ENCODE data around the gene PADI2. TPM values are rescaled to one million over a fixed set of nuclear protein-coding genes. Genes with fewer than 3 reads are reported as not detected.
A peak's percentile ranks its signal among the peaks of the same experiment; 100 is the strongest.

Gene PADI2
- total and polyA plus RNA-seq, 2 of the 8 experiments (the other 6 are each of a cell fraction or from before 2014, with no cell fraction given) = 1.6 to 7.5 TPM

DNA sequence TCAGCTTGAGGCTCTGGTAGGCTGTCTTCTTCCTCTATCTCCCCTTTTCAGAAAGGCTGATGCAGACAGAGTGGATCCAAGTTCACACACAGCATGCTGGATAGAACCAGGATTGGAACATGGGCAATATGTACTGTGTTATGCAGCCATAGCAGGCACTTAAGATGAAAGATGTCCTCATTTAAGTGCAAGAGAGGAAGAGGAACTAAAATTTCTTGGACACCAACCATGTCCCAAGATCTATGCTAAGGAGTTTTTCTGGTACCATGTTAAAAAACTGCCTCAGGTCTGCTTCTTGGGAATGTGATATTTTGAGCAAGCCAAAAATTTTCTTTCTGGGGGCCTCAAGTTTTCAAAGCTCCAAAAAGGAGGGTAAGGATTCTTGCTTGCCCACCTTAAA is 66.6 kb downstream of the PADI2 start:
- no peak for DNase-seq (ENCODE audit: low read depth in 1 of 2, low spot score in 2 of 2)
- Histone ChIP-seq H3K79me2 (ENCODE audit: control insufficient read depth in 1 of 2, insufficient read depth in 2 of 2, low read length in 2 of 2) (peaks cover 10 to 42% of the 10 kb centered on the region in 2 experiments), H3K56ac (replicated peaks; ENCODE audit: insufficient read length, low read depth, low read length) (no peak overlapping the region), H3K4ac (replicated peaks; ENCODE audit: insufficient read length, low read depth, low read length) (no peak overlapping the region), H3K14ac (ENCODE audit: insufficient read length) (no peak overlapping the region), H2BK12ac (ENCODE audit: low read depth, low read length) (no peak overlapping the region), H2AK5ac (ENCODE audit: low read depth, low read length) (no peak overlapping the region), H3K4me1 (replicated peaks in 1 of 4; ENCODE audit: control insufficient read depth in 3 of 4, insufficient read depth in 4 of 4, low read length in 3 of 4) (peaks cover 0 to 7% (median 0%) of the 10 kb centered on the region in 4 experiments; a peak in 1 of 7 replicates), H3K4me2 (ENCODE audit: insufficient read depth in 1 of 2, low read depth in 2 of 2, low read length in 2 of 2) (peak overlapping the region; percentile 90 to 91; a peak in 2 of 4 replicates), H4K8ac (ENCODE audit: extremely low read depth, insufficient read depth, low read length) (no peak overlapping the region), H3K23ac (ENCODE audit: insufficient read length) (no peak overlapping the region), H3K4me3 (ENCODE audit: extremely low read depth in 1 of 4, insufficient read depth in 2 of 4, low read depth in 3 of 4, low read length in 4 of 4) (peak overlapping the region in 3 of 4 experiments; percentile 83 to 92 (median 87); a peak in 4 of 8 replicates), H4K91ac (replicated peaks; ENCODE audit: insufficient read length, low read length) (no peak overlapping the region), H3K9ac (replicated peaks in 1 of 4; ENCODE audit: extremely low read depth in 1 of 4, low read depth in 3 of 4, low read length in 3 of 4) (no peak overlapping the region; a peak in 1 of 7 replicates), H2BK120ac (replicated peaks; ENCODE audit: low read depth, low read length) (no peak overlapping the region), H3K27ac (ENCODE audit: low read depth, low read length) (no peak overlapping the region), H2BK5ac (ENCODE audit: low read depth, low read length) (no peak overlapping the region), H3K79me1 (ENCODE audit: low read depth, low read length) (peaks cover 5% of the 10 kb centered on the region; the same call in 1 of the 2 replicates), H2BK15ac (ENCODE audit: low read length) (no peak overlapping the region), H3K18ac (ENCODE audit: extremely low read depth, low read length) (no peak overlapping the region), H3K27me3 (replicated peaks in 1 of 4; ENCODE audit: control insufficient read depth in 3 of 4, extremely low read depth in 1 of 4, insufficient read depth in 3 of 4, low read length in 3 of 4) (no peaks in the 10 kb centered on the region), H3K23me2 (ENCODE audit: low read depth, low read length) (peaks cover 5% of the 10 kb centered on the region), H4K20me1 (replicated peaks in 1 of 2; ENCODE audit: control insufficient read depth in 1 of 2, insufficient read depth in 2 of 2, low read length in 2 of 2) (no peaks in the 10 kb centered on the region), H3K36me3 (ENCODE audit: control insufficient read depth in 2 of 4, insufficient read depth in 4 of 4, low read length in 3 of 4) (peaks cover 0 to 10% (median 6%) of the 10 kb centered on the region in 4 experiments; a peak in 6 of 8 replicates), H2BK20ac (ENCODE audit: low read length) (no peak overlapping the region), H3K9me3 (ENCODE audit: insufficient read depth in 2 of 2, low read depth in 1 of 2, low read length in 1 of 2) (no peaks in the 10 kb centered on the region), H4K5ac (ENCODE audit: insufficient read length, low read depth, low read length) (no peak overlapping the region), H2AFZ (ENCODE audit: low read length) (no peak overlapping the region)
- ChIA-PET CTCF (ENCODE audit: partially characterized antibody) (interaction anchor here (1.2 kb wide), 2 partner anchors 101 to 319 kb away, joined by 3 to 7 read pairs; no protein-coding TSS in a partner anchor), POLR2A (ENCODE audit: partially characterized antibody) (interaction anchor here (0.6 kb wide), 1 partner anchor 53 kb away, joined by 3 read pairs; no protein-coding TSS in a partner anchor)
- FAIRE-seq = no peak
- no peak for TF ChIP-seq BACH1 (IDR thresholded peaks at IDR 0.05; ENCODE audit: low read length)
- no peak for TF ChIP-seq NANOG (IDR thresholded peaks at IDR 0.05; ENCODE audit: insufficient read depth, low read depth, low read length, poor library complexity, severe bottlenecking)
- TF ChIP-seq HDAC2 (IDR thresholded peaks at IDR 0.05; ENCODE audit: borderline replicate concordance in 1 of 2, low read depth in 2 of 2, low read length in 2 of 2) = no peak
- no peak for TF ChIP-seq TAF7 (optimal IDR thresholded peaks at IDR 0.05; ENCODE audit: borderline replicate concordance, low read depth, low read length)
- TF ChIP-seq ZNF274 (IDR thresholded peaks at IDR 0.05; ENCODE audit: borderline replicate concordance, extremely low read depth, low read length) = no peak
- TF ChIP-seq POLR2AphosphoS5 (IDR thresholded peaks at IDR 0.05; ENCODE audit: low read depth, low read length) = no peak
- TF ChIP-seq POLR2A (IDR thresholded peaks at IDR 0.05; ENCODE audit: control extremely low read depth in 1 of 2, low read depth in 2 of 2, low read length in 2 of 2) = no peak
- TF ChIP-seq SIRT6 (IDR thresholded peaks at IDR 0.05; ENCODE audit: low read length) = no peak
- no peak for TF ChIP-seq ASH2L (IDR thresholded peaks at IDR 0.05; ENCODE audit: low read length)
- no peak for TF ChIP-seq HDAC6 (IDR thresholded peaks at IDR 0.05; ENCODE audit: low read depth, low read length)
- TF ChIP-seq JUN (IDR thresholded peaks at IDR 0.05; ENCODE audit: low read depth, low read length) = no peak
- TF ChIP-seq CEBPB (IDR thresholded peaks at IDR 0.05; ENCODE audit: low read depth, low read length) = no peak
